H9 (cell line): ENCODE measurements around the gene NUDT16L1. TPM values are rescaled to one million over a fixed set of nuclear protein-coding genes. Genes with fewer than 3 reads are reported as not detected.

Source experiments
- DNase-seq: peaks from one replicate; pipeline ENCODE4 v3.0.0-alpha.2; 2017
- H2AFZ ChIP-seq: one replicate; pipeline ENCODE4 v1.6.1; 2013; ENCODE audit warnings: mild to moderate bottlenecking, low read length, control low read depth, moderate library complexity
- H2AK5ac ChIP-seq: 2 replicates; pipeline ENCODE4 v1.6.1; 2013; ENCODE audit warnings: low read length, control low read depth, mixed read lengths; ENCODE audit not compliant: insufficient read length
- H2BK120ac ChIP-seq: one replicate; pipeline ENCODE4 v1.6.1; 2013; ENCODE audit warnings: low read depth, mild to moderate bottlenecking, low read length, control low read depth, inconsistent platforms; ENCODE audit not compliant: poor library complexity, severe bottlenecking
- H2BK12ac ChIP-seq: 2 replicates; pipeline ENCODE4 v1.6.1; 2013; ENCODE audit warnings: low read length, control low read depth, mixed read lengths, low read depth; ENCODE audit not compliant: insufficient read length
- H2BK15ac ChIP-seq: 2 replicates; pipeline ENCODE4 v1.6.1; 2013; ENCODE audit warnings: low read depth, low read length, control low read depth
- H2BK20ac ChIP-seq: one replicate; pipeline ENCODE4 v1.6.1; 2013; ENCODE audit warnings: low read depth, mild to moderate bottlenecking, low read length, control low read depth, inconsistent platforms; ENCODE audit not compliant: poor library complexity, severe bottlenecking
- H2BK5ac ChIP-seq: 2 replicates; pipeline ENCODE4 v1.6.1; 2013; ENCODE audit warnings: low read length, control low read depth, mixed read lengths; ENCODE audit not compliant: insufficient read length
- H3K14ac ChIP-seq: 2 replicates; pipeline ENCODE4 v1.6.1; 2013; ENCODE audit warnings: low read length, control low read depth; ENCODE audit not compliant: insufficient read depth
- H3K18ac ChIP-seq: 2 replicates; pipeline ENCODE4 v1.6.1; 2013; ENCODE audit warnings: low read depth, mild to moderate bottlenecking, mixed read lengths, low read length, control low read depth; ENCODE audit not compliant: insufficient read length
- H3K23ac ChIP-seq: 2 replicates; pipeline ENCODE4 v1.6.1; 2013; ENCODE audit warnings: low read length, control low read depth, mixed read lengths, low read depth; ENCODE audit not compliant: insufficient read length
- H3K23me2 ChIP-seq: 2 replicates; pipeline ENCODE4 v1.6.1; 2013; ENCODE audit warnings: low read depth, mild to moderate bottlenecking, mixed read lengths, low read length, control low read depth; ENCODE audit not compliant: insufficient read length, poor library complexity, severe bottlenecking
- H3K27ac ChIP-seq: 2 replicates; pipeline ENCODE4 v1.5.1; 2013; ENCODE audit warnings: low read length, control low read depth, mixed read lengths, low read depth; ENCODE audit not compliant: insufficient read length
- H3K27me3 ChIP-seq: 2 replicates; pipeline ENCODE4 v1.6.1; 2013; ENCODE audit warnings: low read length, control low read depth, inconsistent platforms; ENCODE audit not compliant: insufficient read depth
- H3K4ac ChIP-seq: 2 replicates; pipeline ENCODE4 v1.6.1; 2013; ENCODE audit warnings: low read depth, mild to moderate bottlenecking, control low read depth, inconsistent platforms, low read length, moderate library complexity
- H3K4me1 ChIP-seq: 2 replicates; pipeline ENCODE4 v1.6.1; 2013; ENCODE audit warnings: low read length, control low read depth, inconsistent platforms; ENCODE audit not compliant: insufficient read depth
- H3K4me2 ChIP-seq: 2 replicates; pipeline ENCODE4 v1.6.1; 2013; ENCODE audit warnings: low read length, control low read depth, mixed read lengths; ENCODE audit not compliant: insufficient read length, insufficient read depth
- H3K56ac ChIP-seq: 2 replicates; pipeline ENCODE4 v1.6.1; 2013; ENCODE audit warnings: low read depth, mild to moderate bottlenecking, mixed read lengths, low read length, control low read depth; ENCODE audit not compliant: insufficient read length
- H3K79me1 ChIP-seq: 2 replicates; pipeline ENCODE4 v1.6.1; 2013; ENCODE audit warnings: low read depth, mild to moderate bottlenecking, moderate library complexity, low read length, control low read depth, inconsistent platforms; ENCODE audit not compliant: insufficient read depth, poor library complexity, severe bottlenecking
- H3K79me2 ChIP-seq: 2 replicates; pipeline ENCODE4 v1.6.1; 2013; ENCODE audit warnings: low read length, control low read depth, inconsistent platforms; ENCODE audit not compliant: insufficient read depth
- H3K9ac ChIP-seq: 2 replicates; pipeline ENCODE4 v1.6.1; 2013; ENCODE audit warnings: low read length, control low read depth, mixed read lengths; ENCODE audit not compliant: insufficient read length; ENCODE audit errors: extremely low read depth
- H3K9me3 ChIP-seq: one replicate; pipeline ENCODE4 v1.6.1; 2013; ENCODE audit warnings: low read depth, low read length, inconsistent platforms; ENCODE audit not compliant: control insufficient read depth
- H3T11ph ChIP-seq: one replicate; pipeline ENCODE4 v1.6.1; 2013; ENCODE audit warnings: mild to moderate bottlenecking, low read length, control low read depth, inconsistent platforms
- H4K20me1 ChIP-seq: one replicate; pipeline ENCODE4 v1.6.1; 2013; ENCODE audit not compliant: control insufficient read depth, insufficient read length, insufficient read depth
- H4K5ac ChIP-seq: 2 replicates; pipeline ENCODE4 v1.6.1; 2013; ENCODE audit warnings: low read depth, mild to moderate bottlenecking, mixed read lengths, low read length, control low read depth; ENCODE audit not compliant: insufficient read length
- H4K8ac ChIP-seq: replicated peaks from 2 replicates; pipeline ENCODE4 v1.6.1; 2013; ENCODE audit warnings: low read length, control low read depth, mixed read lengths, low read depth; ENCODE audit not compliant: insufficient read length
- H4K91ac ChIP-seq: 2 replicates; pipeline ENCODE4 v1.6.1; 2013; ENCODE audit warnings: low read depth, mild to moderate bottlenecking, moderate library complexity, mixed read lengths, low read length, control low read depth; ENCODE audit not compliant: insufficient read length
- H3K27ac Mint-ChIP-seq, 3 experiments: 2 replicates in 2 of 3; 3 replicates in 1 of 3; pipeline ENCODE4 v1.8.0; 2020 to 2021; ENCODE audit warnings: mixed read lengths in 3 of 3, mild to moderate bottlenecking in 1 of 3, moderate library complexity in 1 of 3
- H3K27me3 Mint-ChIP-seq: 2 replicates; pipeline ENCODE4 v1.8.0; 2021; ENCODE audit warnings: low read depth, mild to moderate bottlenecking, moderate library complexity, mixed read lengths
- H3K36me3 Mint-ChIP-seq, 3 experiments: 2 replicates in 2 of 3; 3 replicates in 1 of 3; pipeline ENCODE4 v1.8.0; 2020 to 2021; ENCODE audit warnings: low read depth in 3 of 3, mixed read lengths in 3 of 3; ENCODE audit not compliant: insufficient read depth in 1 of 3
- H3K4me1 Mint-ChIP-seq, 2 experiments: 2 replicates each; pipeline ENCODE4 v1.8.0; 2020; ENCODE audit warnings: mixed read lengths in 2 of 2
- H3K4me3 Mint-ChIP-seq, 2 experiments: 2 replicates in 1 of 2; 3 replicates in 1 of 2; pipeline ENCODE4 v1.8.0; 2020 to 2021; ENCODE audit warnings: mild to moderate bottlenecking in 2 of 2, mixed read lengths in 2 of 2, moderate library complexity in 1 of 2
- H3K9me3 Mint-ChIP-seq, 2 experiments: 2 replicates in 1 of 2; 3 replicates in 1 of 2; pipeline ENCODE4 v1.8.0; 2020; ENCODE audit warnings: mild to moderate bottlenecking in 2 of 2, mixed read lengths in 2 of 2, moderate library complexity in 1 of 2
- CTCF ChIP-seq: fragments of 200-600 bp; sonication (generic); conservative IDR thresholded peaks from 3 replicates; pipeline ENCODE4 v1.8.0; 2021; ENCODE audit warnings: antibody characterized with exemption, mild to moderate bottlenecking
- WGBS: extraction: QIAGEN DNeasy Blood & Tissue Kit; methylation state at CpG from one replicate; pipeline ENCODE4 v1.1.7; 2013; ENCODE audit warnings: missing lambda C conversion rate, low lambda C conversion rate, mixed read lengths; ENCODE audit not compliant: insufficient read length; ENCODE audit errors: extremely low coverage; 5-methylcytosine and 5-hydroxymethylcytosine counted together
- total RNA-seq: library from RNA; stranded (reverse); gene quantifications from 2 replicates; pipeline ENCODE4 v1.2.1, GENCODE V29; 2021

NUDT16L1 gene
- total RNA-seq, 1 experiment from 2014 or later, result 49.4 TPM

GRCh38 chr16:4648917-4649316 lies 44.4 kb upstream of the NUDT16L1 start:
- no peak overlapping the region for H4K8ac ChIP-seq
- no peak overlapping the region for H2AK5ac ChIP-seq
- H3K23me2 ChIP-seq, result no peaks in the 10 kb centered on the region
- H3K9me3 ChIP-seq, result no peaks in the 10 kb centered on the region
- no peak overlapping the region for H2AFZ ChIP-seq
- H3K27me3 Mint-ChIP-seq, result no peaks in the 10 kb centered on the region
- no peak for DNase-seq
- 0 out of 7 replicates have a peak overlapping the region, but pooled peaks of 2 of the 3 experiments have one; percentile 27 to 28 for H3K27ac Mint-ChIP-seq
- H3K79me2 ChIP-seq, result no peaks in the 10 kb centered on the region; the same call in 1 of the 2 replicates
- H3K9ac ChIP-seq, result no peak overlapping the region
- no peak overlapping the region for H3K4me3 Mint-ChIP-seq
- no peak overlapping the region for H2BK120ac ChIP-seq
- H3K4ac ChIP-seq, result no peak overlapping the region
- WGBS, result no CpG with 5 or more reads among the region's 13 CpGs
- no peak overlapping the region for H3K56ac ChIP-seq
- H4K20me1 ChIP-seq, result no peaks in the 10 kb centered on the region
- H3K36me3 Mint-ChIP-seq, result peaks cover 17 to 38% (median 28%) of the 10 kb centered on the region in 3 experiments; a peak in 6 of 7 replicates
- no peak overlapping the region for H2BK5ac ChIP-seq
- H3K27me3 ChIP-seq, result no peaks in the 10 kb centered on the region
- no peak overlapping the region for H2BK15ac ChIP-seq
- no peaks in the 10 kb centered on the region for H3K4me1 ChIP-seq
- no peak overlapping the region for H3K23ac ChIP-seq
- no peaks in the 10 kb centered on the region; a peak in 2 of 5 replicates for H3K9me3 Mint-ChIP-seq
- no peak overlapping the region for H3K4me2 ChIP-seq
- no peaks in the 10 kb centered on the region for H3K4me1 Mint-ChIP-seq
- no peak overlapping the region for H2BK12ac ChIP-seq
- no peak overlapping the region for H4K5ac ChIP-seq
- no peak overlapping the region for H3K18ac ChIP-seq
- no peak overlapping the region for H3K14ac ChIP-seq
- no peak overlapping the region for H4K91ac ChIP-seq
- TF ChIP-seq CTCF, result no peak
- H3K27ac ChIP-seq, result no peak overlapping the region
- H3T11ph ChIP-seq, result no peak overlapping the region
- H3K79me1 ChIP-seq, result no peaks in the 10 kb centered on the region
- H2BK20ac ChIP-seq, result no peak overlapping the region
